ENCODE data around the gene SH2D2A. TPM values are rescaled to one million over a fixed set of nuclear protein-coding genes. Genes with fewer than 3 reads are reported as not detected.

SH2D2A gene
- total RNA-seq, 1 experiment from 2014 or later, result 4.0 TPM

DNA sequence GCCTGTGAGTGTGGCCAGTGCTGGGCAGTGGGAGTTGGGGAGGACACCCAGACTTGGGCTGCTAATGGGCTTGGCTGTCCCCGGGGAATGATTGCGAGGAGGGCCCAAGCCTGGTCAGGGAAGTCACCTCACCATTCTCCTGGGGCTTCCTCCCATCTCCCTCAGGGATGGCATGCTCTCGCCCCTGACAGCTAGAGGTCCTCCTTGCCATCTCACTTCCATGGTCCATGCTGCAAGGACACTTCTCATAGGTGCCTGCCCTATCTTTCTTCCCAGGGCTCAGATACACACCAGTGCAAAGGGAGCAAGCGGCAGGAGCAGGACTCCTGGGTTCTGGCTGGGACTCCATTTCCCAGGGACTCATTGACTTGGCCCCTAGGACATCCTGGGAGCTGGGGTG, 48.1 kb upstream of the SH2D2A start:
- POLR2A ChIA-PET (ENCODE audit: unreplicated experiment), result no interaction called here
- Histone ChIP-seq H3K4me2 (no peak overlapping the region), H3K79me2 (ENCODE audit: low read depth) (no peaks in the 10 kb centered on the region), H2AFZ (no peak overlapping the region), H3F3A (ENCODE audit: insufficient read depth, low read depth) (peaks cover under 1% of the 10 kb centered on the region; the same call in 1 of the 2 replicates), H3K4me3 (no peak overlapping the region), H3K9me3 (ENCODE audit: insufficient read depth, low read depth) (no peaks in the 10 kb centered on the region), H3K4me1 (replicated peaks; ENCODE audit: insufficient read depth) (peaks cover 3% of the 10 kb centered on the region), H3K36me3 (ENCODE audit: low read depth) (no peaks in the 10 kb centered on the region), H4K20me1 (ENCODE audit: insufficient read depth) (no peaks in the 10 kb centered on the region), H3K27ac (no peak overlapping the region), H3K27me3 (ENCODE audit: insufficient read depth, low read depth) (peaks cover 25% of the 10 kb centered on the region), H3K9me2 (ENCODE audit: insufficient read depth) (no peaks in the 10 kb centered on the region)
- CTCF ChIA-PET, result no interaction called here
- TF ChIP-seq EZH2 (IDR thresholded peaks at IDR 0.05; ENCODE audit: low read depth), result no peak
- TF ChIP-seq, protein P1, sequence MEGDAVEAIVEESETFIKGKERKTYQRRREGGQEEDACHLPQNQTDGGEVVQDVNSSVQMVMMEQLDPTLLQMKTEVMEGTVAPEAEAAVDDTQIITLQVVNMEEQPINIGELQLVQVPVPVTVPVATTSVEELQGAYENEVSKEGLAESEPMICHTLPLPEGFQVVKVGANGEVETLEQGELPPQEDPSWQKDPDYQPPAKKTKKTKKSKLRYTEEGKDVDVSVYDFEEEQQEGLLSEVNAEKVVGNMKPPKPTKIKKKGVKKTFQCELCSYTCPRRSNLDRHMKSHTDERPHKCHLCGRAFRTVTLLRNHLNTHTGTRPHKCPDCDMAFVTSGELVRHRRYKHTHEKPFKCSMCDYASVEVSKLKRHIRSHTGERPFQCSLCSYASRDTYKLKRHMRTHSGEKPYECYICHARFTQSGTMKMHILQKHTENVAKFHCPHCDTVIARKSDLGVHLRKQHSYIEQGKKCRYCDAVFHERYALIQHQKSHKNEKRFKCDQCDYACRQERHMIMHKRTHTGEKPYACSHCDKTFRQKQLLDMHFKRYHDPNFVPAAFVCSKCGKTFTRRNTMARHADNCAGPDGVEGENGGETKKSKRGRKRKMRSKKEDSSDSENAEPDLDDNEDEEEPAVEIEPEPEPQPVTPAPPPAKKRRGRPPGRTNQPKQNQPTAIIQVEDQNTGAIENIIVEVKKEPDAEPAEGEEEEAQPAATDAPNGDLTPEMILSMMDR (conservative IDR thresholded peaks at IDR 0.05), result no peak
- BruUV-seq (replicated peaks), result no TSS peak
- intact Hi-C loops (cut with micrococcal nuclease; ENCODE audit: unreplicated experiment), result no loop called here
- no peak for DNase-seq

DNA sequence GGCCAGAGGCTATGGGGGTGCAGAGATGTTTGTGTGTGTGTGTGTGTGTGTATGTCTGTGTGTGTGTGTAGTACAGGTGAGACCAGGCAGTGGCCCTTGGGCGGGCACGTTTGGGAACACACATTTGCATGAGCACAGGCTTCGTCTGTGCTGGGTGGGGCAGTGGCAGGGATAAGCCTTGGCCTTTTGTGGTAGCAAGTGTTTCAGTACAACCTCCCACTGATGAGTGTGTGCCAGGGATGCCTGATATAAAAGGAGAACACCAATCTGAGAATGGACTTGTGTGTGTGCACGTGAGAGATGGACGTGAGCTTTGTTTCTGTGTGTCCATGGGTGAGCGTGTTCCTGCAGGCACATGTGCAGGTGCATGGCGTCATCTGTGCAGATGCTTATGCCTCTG, 47.0 kb upstream of the SH2D2A start:
- POLR2A ChIA-PET (ENCODE audit: unreplicated experiment), result interaction anchor here (0.6 kb wide), 1 partner anchor 35 kb away, joined by 3 read pairs; no protein-coding TSS in a partner anchor
- peaks cover 36% of the 10 kb centered on the region for H3K27me3 ChIP-seq (ENCODE audit: insufficient read depth, low read depth)
- CTCF ChIA-PET, result no interaction called here

DNA sequence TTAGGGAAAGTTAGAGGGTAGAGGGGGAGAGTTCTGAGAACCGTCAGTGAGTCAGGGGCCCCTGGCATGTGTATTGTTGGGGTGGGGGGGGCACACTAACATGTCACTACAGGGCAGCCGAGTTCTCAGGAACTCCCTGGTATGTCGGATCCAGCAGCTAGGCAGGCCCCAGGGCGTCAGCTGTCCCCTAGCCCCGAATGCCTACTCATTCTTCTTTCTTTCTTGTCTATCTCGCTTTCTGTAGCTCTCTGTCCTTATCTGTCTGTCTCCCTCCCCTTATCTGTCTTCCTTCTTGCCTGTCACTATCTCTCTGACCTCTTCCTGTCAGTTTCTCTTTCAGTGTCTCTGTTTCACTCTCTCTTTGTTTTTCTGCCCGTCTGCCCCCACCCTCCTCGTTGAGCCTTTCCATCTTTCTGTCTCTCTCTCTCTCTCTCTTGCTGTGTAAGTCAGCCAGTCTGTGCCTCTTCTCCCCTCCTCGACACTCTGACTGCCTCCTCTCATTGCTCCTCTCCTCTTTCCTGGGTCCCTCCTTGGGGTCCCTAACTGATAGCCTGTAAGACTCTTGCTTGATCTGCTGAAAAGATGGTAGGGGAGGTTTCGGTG, 46.5 kb upstream of the SH2D2A start:
- CTCF ChIA-PET, result interaction anchor here (0.6 kb wide), 1 partner anchor 15 kb away, joined by 9 read pairs; no protein-coding TSS in a partner anchor
- TF ChIP-seq EZH2 (IDR thresholded peaks at IDR 0.05; ENCODE audit: low read depth), result no peak
- no peaks in the 10 kb centered on the region for H3K79me2 ChIP-seq (ENCODE audit: low read depth)
- H3F3A ChIP-seq (ENCODE audit: insufficient read depth, low read depth), result no peaks in the 10 kb centered on the region
- BruUV-seq (replicated peaks), result no TSS peak
- DNase-seq, result no peak
- intact Hi-C loops (cut with micrococcal nuclease; ENCODE audit: unreplicated experiment), result no loop called here
- H2AFZ ChIP-seq, result no peak overlapping the region
- H3K27ac ChIP-seq, result no peak overlapping the region
- POLR2A ChIA-PET (ENCODE audit: unreplicated experiment), result no interaction called here
- H3K36me3 ChIP-seq (ENCODE audit: low read depth), result no peaks in the 10 kb centered on the region
- H3K4me2 ChIP-seq, result no peak overlapping the region
- no peaks in the 10 kb centered on the region for H3K9me2 ChIP-seq (ENCODE audit: insufficient read depth)
- H3K9me3 ChIP-seq (ENCODE audit: insufficient read depth, low read depth), result no peaks in the 10 kb centered on the region
- H3K27me3 ChIP-seq (ENCODE audit: insufficient read depth, low read depth), result peaks cover 42% of the 10 kb centered on the region
- no peak overlapping the region for H3K4me3 ChIP-seq
- no peaks in the 10 kb centered on the region for H4K20me1 ChIP-seq (ENCODE audit: insufficient read depth)
- peaks cover 12% of the 10 kb centered on the region for H3K4me1 ChIP-seq (replicated peaks; ENCODE audit: insufficient read depth)

More for the DNA sequence above, 47.0 kb upstream of the SH2D2A start:
- Histone ChIP-seq H3K9me2 (ENCODE audit: insufficient read depth) (no peaks in the 10 kb centered on the region), H3K27ac (no peak overlapping the region), H3K4me3 (no peak overlapping the region), H3F3A (ENCODE audit: insufficient read depth, low read depth) (no peaks in the 10 kb centered on the region), H4K20me1 (ENCODE audit: insufficient read depth) (no peaks in the 10 kb centered on the region), H3K9me3 (ENCODE audit: insufficient read depth, low read depth) (no peaks in the 10 kb centered on the region), H3K4me1 (replicated peaks; ENCODE audit: insufficient read depth) (peaks cover 12% of the 10 kb centered on the region), H3K4me2 (no peak overlapping the region), H2AFZ (no peak overlapping the region), H3K79me2 (ENCODE audit: low read depth) (no peaks in the 10 kb centered on the region), H3K36me3 (ENCODE audit: low read depth) (no peaks in the 10 kb centered on the region)
- BruUV-seq (replicated peaks), result no TSS peak
- DNase-seq, result no peak
- TF ChIP-seq, protein P1 (conservative IDR thresholded peaks at IDR 0.05), result no peak
- no peak for TF ChIP-seq EZH2 (IDR thresholded peaks at IDR 0.05; ENCODE audit: low read depth)
- intact Hi-C loops (cut with micrococcal nuclease; ENCODE audit: unreplicated experiment), result no loop called here

DNA sequence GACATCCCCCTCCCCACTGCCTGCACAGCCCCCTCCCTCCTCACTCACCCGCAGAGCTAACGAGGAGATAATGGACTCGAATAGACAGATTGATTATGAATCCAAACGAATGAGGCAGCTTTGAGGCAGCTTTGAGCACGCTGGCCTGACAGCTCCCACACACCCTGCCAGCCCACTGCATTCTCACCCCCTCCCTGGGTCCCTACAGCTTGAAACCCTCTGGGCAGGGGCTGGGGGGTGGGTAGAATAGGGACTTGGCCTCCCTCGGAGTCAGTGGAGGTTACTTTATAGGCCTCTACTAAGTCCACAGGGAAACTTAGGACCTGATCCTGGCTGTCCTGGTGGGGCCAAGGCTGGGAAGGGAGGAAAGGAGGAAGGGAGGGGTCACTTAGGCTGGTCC, 45.9 kb upstream of the SH2D2A start:
- Histone ChIP-seq H3K36me3 (ENCODE audit: low read depth) (no peaks in the 10 kb centered on the region), H3K27me3 (ENCODE audit: insufficient read depth, low read depth) (peaks cover 47% of the 10 kb centered on the region), H4K20me1 (ENCODE audit: insufficient read depth) (no peaks in the 10 kb centered on the region), H3K9me3 (ENCODE audit: insufficient read depth, low read depth) (no peaks in the 10 kb centered on the region), H3K4me2 (no peak overlapping the region), H3K4me3 (no peak overlapping the region), H3K79me2 (ENCODE audit: low read depth) (no peaks in the 10 kb centered on the region), H3K4me1 (replicated peaks; ENCODE audit: insufficient read depth) (peaks cover 12% of the 10 kb centered on the region), H2AFZ (no peak overlapping the region), H3K27ac (no peak overlapping the region), H3K9me2 (ENCODE audit: insufficient read depth) (no peaks in the 10 kb centered on the region), H3F3A (ENCODE audit: insufficient read depth, low read depth) (no peaks in the 10 kb centered on the region)
- CTCF ChIA-PET, result interaction anchor here (0.6 to 1.1 kb wide), 3 partner anchors 14 to 71 kb away, joined by 4 to 9 read pairs (median 9); no protein-coding TSS in a partner anchor
- BruUV-seq (replicated peaks), result no TSS peak
- TF ChIP-seq EZH2 (IDR thresholded peaks at IDR 0.05; ENCODE audit: low read depth), result no peak
- TF ChIP-seq, protein P1 (conservative IDR thresholded peaks at IDR 0.05), result no peak
- POLR2A ChIA-PET (ENCODE audit: unreplicated experiment), result no interaction called here
- DNase-seq, result no peak
- intact Hi-C loops (cut with micrococcal nuclease; ENCODE audit: unreplicated experiment), result no loop called here

Measured in PC-9 (cell line).